SJCRH30 (cell line): ENCODE results near the gene SHISAL2A. TPM values are rescaled to one million over a fixed set of nuclear protein-coding genes. Genes with fewer than 3 reads are reported as not detected.

Experiments
- DNase-seq, 2 experiments: peaks; one replicate each; pipeline ENCODE4 v3.0.0-alpha.2; 2015 to 2020
- H3K27ac ChIP-seq: fragments of 250-450 bp; sonication (Bioruptor Pico); 2 replicates; pipeline ENCODE4 v1.5.1; 2020; ENCODE audit warnings: mild to moderate bottlenecking, moderate library complexity
- H3K27me3 ChIP-seq: fragments of 250-450 bp; sonication (Bioruptor Pico); 2 replicates; pipeline ENCODE4 v1.5.1; 2020; ENCODE audit warnings: mild to moderate bottlenecking, moderate library complexity
- H3K36me3 ChIP-seq: fragments of 250-450 bp; sonication (Bioruptor Pico); 2 replicates; pipeline ENCODE4 v1.5.1; 2020; ENCODE audit warnings: mild to moderate bottlenecking, moderate library complexity
- H3K4me1 ChIP-seq: fragments of 250-450 bp; sonication (Bioruptor Pico); 2 replicates; pipeline ENCODE4 v1.5.1; 2020; ENCODE audit warnings: mild to moderate bottlenecking, moderate library complexity
- H3K4me3 ChIP-seq: fragments of 250-450 bp; sonication (Bioruptor Pico); 2 replicates; pipeline ENCODE4 v1.5.1; 2020; ENCODE audit warnings: mild to moderate bottlenecking, moderate library complexity
- H3K9me3 ChIP-seq: fragments of 250-450 bp; sonication (Bioruptor Pico); replicated peaks from 2 replicates; pipeline ENCODE4 v1.5.1; 2020; ENCODE audit warnings: mild to moderate bottlenecking, moderate library complexity
- total RNA-seq: library from RNA; depleted of rRNA; stranded (reverse); fragments of >200 nt; shearing (Covaris generic); gene quantifications from 2 replicates; pipeline ENCODE4 v1.2.3, GENCODE V29; 2014; rRNA removed

Gene SHISAL2A
- total RNA-seq, result not detected in 2 replicates

- H3K4me1 ChIP-seq, result no peaks in the 10 kb centered on the region
- no peaks in the 10 kb centered on the region for H3K27me3 ChIP-seq
- H3K9me3 ChIP-seq, result no peaks in the 10 kb centered on the region
- H3K4me3 ChIP-seq, result peak within 1 kb of the TSS; percentile 27; the same call in 1 of the 2 replicates
- H3K27ac ChIP-seq, result no peak within 1 kb of the TSS
- no peaks in the 10 kb centered on the region for H3K36me3 ChIP-seq
- no peak for DNase-seq
Observed at GRCh38 chr1:52632732-52633290, at the start of gene SHISAL2A. TSS of gene SHISAL2A (plus strand) at chr1:52633168. CDS start at chr1:52633494, 326 bp downstream.

GRCh38 chr1:52585474-52585873 is 47.5 kb upstream of the SHISAL2A start:
- Histone ChIP-seq H3K9me3 (no peaks in the 10 kb centered on the region), H3K36me3 (no peaks in the 10 kb centered on the region), H3K4me3 (no peak overlapping the region), H3K27me3 (no peaks in the 10 kb centered on the region), H3K4me1 (no peaks in the 10 kb centered on the region), H3K27ac (no peak overlapping the region)
- no peak for DNase-seq

GRCh38 chr1:52588027-52588426 is 44.9 kb upstream of the SHISAL2A start:
- no peaks in the 10 kb centered on the region for H3K4me1 ChIP-seq
- no peaks in the 10 kb centered on the region for H3K36me3 ChIP-seq
- no peaks in the 10 kb centered on the region for H3K27me3 ChIP-seq
- H3K9me3 ChIP-seq, result no peaks in the 10 kb centered on the region
- H3K4me3 ChIP-seq, result no peak overlapping the region
- no peak for DNase-seq
- no peak overlapping the region for H3K27ac ChIP-seq

- no peaks in the 10 kb centered on the region for H3K4me1 ChIP-seq
- no peaks in the 10 kb centered on the region for H3K9me3 ChIP-seq
- H3K36me3 ChIP-seq, result no peaks in the 10 kb centered on the region
- H3K27me3 ChIP-seq, result no peaks in the 10 kb centered on the region
- DNase-seq, result no peak
- no peak overlapping the region for H3K27ac ChIP-seq
- no peak overlapping the region for H3K4me3 ChIP-seq
Observed at GRCh38 chr1:52588535-52588934, 44.4 kb upstream of the SHISAL2A start.

- no peak for DNase-seq
- H3K4me1 ChIP-seq, result no peaks in the 10 kb centered on the region
Observed at GRCh38 chr1:52590266-52590665, 42.7 kb upstream of the SHISAL2A start.

GRCh38 chr1:52592637-52593323 is 40.2 kb upstream of the SHISAL2A start:
- H3K4me3 ChIP-seq, result no peak overlapping the region
- no peaks in the 10 kb centered on the region for H3K27me3 ChIP-seq
- no peak overlapping the region for H3K27ac ChIP-seq

More at GRCh38 chr1:52590266-52590665, 42.7 kb upstream of the SHISAL2A start:
- H3K27me3 ChIP-seq, result no peaks in the 10 kb centered on the region
- H3K36me3 ChIP-seq, result no peaks in the 10 kb centered on the region
- H3K9me3 ChIP-seq, result no peaks in the 10 kb centered on the region
- H3K4me3 ChIP-seq, result no peak overlapping the region
- no peak overlapping the region for H3K27ac ChIP-seq

GRCh38 chr1:52593495-52593894 is 39.5 kb upstream of the SHISAL2A start:
- H3K4me3 ChIP-seq, result no peak overlapping the region
- DNase-seq, result no peak

More at GRCh38 chr1:52592637-52593323, 40.2 kb upstream of the SHISAL2A start:
- H3K36me3 ChIP-seq, result no peaks in the 10 kb centered on the region
- no peaks in the 10 kb centered on the region for H3K4me1 ChIP-seq
- no peaks in the 10 kb centered on the region for H3K9me3 ChIP-seq
- DNase-seq, result no peak

GRCh38 chr1:52595061-52595460 is 37.9 kb upstream of the SHISAL2A start:
- H3K27ac ChIP-seq, result no peak overlapping the region
- peaks cover 5% of the 10 kb centered on the region for H3K4me1 ChIP-seq
- H3K9me3 ChIP-seq, result no peaks in the 10 kb centered on the region
- H3K36me3 ChIP-seq, result no peaks in the 10 kb centered on the region
- DNase-seq, result no peak
- no peak overlapping the region for H3K4me3 ChIP-seq
- no peaks in the 10 kb centered on the region for H3K27me3 ChIP-seq

More at GRCh38 chr1:52593495-52593894, 39.5 kb upstream of the SHISAL2A start:
- Histone ChIP-seq H3K9me3 (no peaks in the 10 kb centered on the region), H3K27ac (no peak overlapping the region), H3K27me3 (no peaks in the 10 kb centered on the region), H3K36me3 (no peaks in the 10 kb centered on the region), H3K4me1 (no peaks in the 10 kb centered on the region)

GRCh38 chr1:52597912-52598311 is 35.1 kb upstream of the SHISAL2A start:
- Histone ChIP-seq H3K36me3 (no peaks in the 10 kb centered on the region), H3K4me3 (no peak overlapping the region), H3K27me3 (no peaks in the 10 kb centered on the region), H3K4me1 (peaks cover 5% of the 10 kb centered on the region), H3K9me3 (no peaks in the 10 kb centered on the region), H3K27ac (no peak overlapping the region)
- DNase-seq, result no peak

GRCh38 chr1:52598729-52599128 is 34.2 kb upstream of the SHISAL2A start:
- Histone ChIP-seq H3K4me3 (no peak overlapping the region), H3K36me3 (no peaks in the 10 kb centered on the region), H3K27me3 (no peaks in the 10 kb centered on the region), H3K27ac (peak overlapping the region; percentile 9; the same call in 1 of the 2 replicates), H3K4me1 (peaks cover 5% of the 10 kb centered on the region), H3K9me3 (no peaks in the 10 kb centered on the region)
- DNase-seq, result no peak

- Histone ChIP-seq H3K4me3 (no peak overlapping the region), H3K36me3 (no peaks in the 10 kb centered on the region), H3K27ac (peak overlapping the region; percentile 19; the same call in 1 of the 2 replicates), H3K4me1 (peaks cover 5% of the 10 kb centered on the region), H3K27me3 (no peaks in the 10 kb centered on the region), H3K9me3 (no peaks in the 10 kb centered on the region)
- peak; percentile 93 to 98 for DNase-seq
Observed at GRCh38 chr1:52599236-52599635, 33.7 kb upstream of the SHISAL2A start.

GRCh38 chr1:52600533-52601179 is 32.3 kb upstream of the SHISAL2A start:
- no peaks in the 10 kb centered on the region for H3K9me3 ChIP-seq
- H3K4me3 ChIP-seq, result no peak overlapping the region
- no peak for DNase-seq
- H3K4me1 ChIP-seq, result peaks cover 5% of the 10 kb centered on the region
- no peak overlapping the region for H3K27ac ChIP-seq
- 0 out of 2 replicates have a peak, but pooled peaks cover 2% of the 10 kb centered on the region for H3K36me3 ChIP-seq
- no peaks in the 10 kb centered on the region for H3K27me3 ChIP-seq

- no peak overlapping the region for H3K27ac ChIP-seq
- no peak for DNase-seq
- H3K4me1 ChIP-seq, result peaks cover 5% of the 10 kb centered on the region
Observed at GRCh38 chr1:52601519-52601918, 31.4 kb upstream of the SHISAL2A start.

GRCh38 chr1:52601991-52602855 is 30.7 kb upstream of the SHISAL2A start, which contains the start of gene GPX7:
TSS of gene GPX7 (plus strand) at chr1:52602371. CDS start at chr1:52602410, 39 bp downstream.
- DNase-seq, result peak in 1 of 2 experiments; percentile 11
- H3K9me3 ChIP-seq, result no peaks in the 10 kb centered on the region

More at GRCh38 chr1:52601519-52601918, 31.4 kb upstream of the SHISAL2A start:
- no peaks in the 10 kb centered on the region for H3K9me3 ChIP-seq
- peak overlapping the region; percentile 52 for H3K4me3 ChIP-seq
- 0 out of 2 replicates have a peak, but pooled peaks cover 2% of the 10 kb centered on the region for H3K36me3 ChIP-seq
- H3K27me3 ChIP-seq, result no peaks in the 10 kb centered on the region

More at GRCh38 chr1:52601991-52602855, 30.7 kb upstream of the SHISAL2A start, which contains the start of gene GPX7:
- Histone ChIP-seq H3K4me3 (peak within 1 kb of the TSS; percentile 52), H3K27ac (no peak within 1 kb of the TSS; the same call in 1 of the 2 replicates), H3K36me3 (0 out of 2 replicates have a peak, but pooled peaks cover 2% of the 10 kb centered on the region), H3K27me3 (no peaks in the 10 kb centered on the region; the same call in 1 of the 2 replicates), H3K4me1 (peaks cover 5% of the 10 kb centered on the region)
